Measurements from ENCODE around the gene TDRKH.

Gene TDRKH

DNA sequence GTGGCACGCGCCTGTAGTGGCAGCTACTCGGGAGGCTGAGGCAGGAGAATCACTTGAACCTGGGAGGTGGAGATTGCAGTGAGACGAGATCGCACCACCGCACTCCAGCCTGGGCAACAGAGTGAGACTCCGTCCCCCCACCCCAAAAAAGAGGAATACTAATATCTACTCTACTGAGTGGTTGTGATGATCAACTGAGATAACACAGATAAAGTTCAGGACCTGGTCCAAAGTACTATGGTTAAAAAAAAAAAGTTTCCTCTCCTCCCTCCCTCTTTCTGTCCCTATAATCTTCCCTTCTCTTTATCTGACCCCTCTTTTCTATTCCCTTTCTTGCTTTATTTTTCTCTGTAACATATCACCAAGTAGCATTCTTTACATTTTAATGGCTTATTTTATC is 45.3 kb upstream of the TDRKH start:
- DNase-seq (ENCODE audit: low read depth in 2 of 2) = no peak
- TF ChIP-seq CTCF (IDR thresholded peaks at IDR 0.05; ENCODE audit: low read depth, low read length) = no peak
- H3K4me3 ChIP-seq (replicated peaks in 1 of 2; ENCODE audit: low read depth in 2 of 2, low read length in 2 of 2) = no peak overlapping the region

DNA sequence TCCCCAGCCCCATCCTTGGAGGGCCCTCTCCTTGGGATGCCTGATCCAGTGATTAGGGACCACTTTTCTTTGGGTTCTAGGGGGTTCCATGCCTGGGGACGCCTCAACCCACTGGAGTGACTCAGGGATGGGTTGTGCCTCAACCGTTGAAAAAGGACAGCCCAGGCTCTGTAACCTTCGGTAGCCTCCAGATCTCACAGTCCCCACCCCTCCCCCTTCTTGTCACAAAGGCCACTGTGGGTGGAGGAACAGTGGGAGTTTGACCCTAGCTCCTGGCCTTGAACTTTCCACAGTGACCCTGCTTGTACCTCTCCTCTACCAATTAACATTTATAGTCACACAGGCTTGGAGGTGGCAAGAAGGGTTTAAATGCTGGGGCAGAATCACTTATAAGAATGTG is 43.9 kb upstream of the TDRKH start:
- no peak for DNase-seq (ENCODE audit: low read depth in 2 of 2)
- no peak for TF ChIP-seq CTCF (IDR thresholded peaks at IDR 0.05; ENCODE audit: low read depth, low read length)
- H3K4me3 ChIP-seq (replicated peaks in 1 of 2; ENCODE audit: low read depth in 2 of 2, low read length in 2 of 2) = no peak overlapping the region

DNA sequence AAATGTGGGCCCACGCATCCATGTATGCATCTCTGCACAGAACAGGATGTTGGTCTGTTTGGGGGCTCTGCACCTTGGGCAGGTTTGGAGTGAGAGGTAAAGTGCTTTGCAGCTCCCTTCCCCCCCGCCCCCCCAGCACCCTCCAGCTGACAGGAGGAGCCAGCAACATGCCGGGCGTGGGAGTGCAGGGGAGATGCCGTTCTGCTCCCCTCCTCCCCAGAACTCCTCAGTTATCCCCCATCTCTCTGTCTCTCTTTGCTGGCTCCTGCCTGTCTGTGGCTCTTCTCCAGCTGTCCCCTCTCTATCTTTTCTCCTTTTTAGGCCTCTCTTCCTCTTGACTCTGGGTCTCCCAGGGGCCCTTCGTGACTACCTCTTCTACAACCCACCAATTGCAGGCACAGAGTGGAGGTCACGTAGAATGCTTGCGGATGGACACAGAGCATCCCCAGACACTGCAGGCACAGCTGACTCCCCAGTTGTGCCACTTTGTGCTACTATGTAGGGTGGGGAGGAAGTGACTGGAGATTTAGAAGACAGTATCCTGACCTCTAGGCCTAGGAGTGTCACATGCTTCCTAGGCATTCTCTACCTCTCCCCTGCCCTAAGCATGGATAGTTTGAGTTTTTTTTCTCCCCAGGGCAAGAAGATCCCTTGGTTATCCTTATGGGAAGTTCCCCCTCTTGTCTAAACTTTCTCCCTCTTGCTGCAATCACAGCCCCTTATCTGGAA is 43.0 kb upstream of the TDRKH start:
- DNase-seq (ENCODE audit: low read depth in 2 of 2) = no peak
- no peak overlapping the region for H3K4me3 ChIP-seq (replicated peaks in 1 of 2; ENCODE audit: low read depth in 2 of 2, low read length in 2 of 2)
- no peak for TF ChIP-seq CTCF (IDR thresholded peaks at IDR 0.05; ENCODE audit: low read depth, low read length)

DNA sequence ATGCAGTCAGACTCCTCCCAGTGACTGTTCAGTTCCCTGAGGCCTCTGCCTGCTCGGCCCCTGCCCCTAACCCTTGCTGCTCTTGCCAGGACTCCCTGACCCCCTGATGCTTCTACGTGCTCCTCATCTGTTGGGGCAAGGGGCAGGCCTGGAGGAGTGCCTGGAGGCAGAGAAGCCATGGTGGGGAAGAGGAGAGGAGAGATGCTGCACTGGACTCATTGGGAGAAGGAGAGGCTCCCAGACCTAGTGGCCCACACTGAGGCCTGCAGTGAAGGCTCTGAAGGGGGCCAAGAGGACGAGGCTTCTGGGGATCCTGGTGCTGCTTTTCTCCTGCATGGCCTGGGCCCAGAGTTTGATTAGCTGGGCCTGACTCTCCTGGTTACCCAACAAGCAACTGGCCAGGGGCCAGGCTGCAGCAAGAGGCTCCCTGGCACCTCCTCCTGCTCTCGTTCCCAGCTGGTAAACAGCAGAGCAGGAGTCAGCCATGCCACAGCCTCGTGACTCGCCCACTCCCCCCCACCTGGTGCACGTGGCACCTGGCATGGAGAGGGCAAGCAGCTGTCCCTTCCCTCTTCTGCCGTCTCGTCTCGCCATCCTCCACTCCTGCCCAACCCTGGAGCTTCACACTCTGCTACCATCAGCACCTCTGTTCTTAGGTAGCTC is 42.1 kb upstream of the TDRKH start:
- DNase-seq (ENCODE audit: low read depth in 2 of 2) = peak; percentile 53 to 84
- no peak overlapping the region for H3K4me3 ChIP-seq (replicated peaks in 1 of 2; ENCODE audit: low read depth in 2 of 2, low read length in 2 of 2)
- no peak for TF ChIP-seq CTCF (IDR thresholded peaks at IDR 0.05; ENCODE audit: low read depth, low read length)

DNA sequence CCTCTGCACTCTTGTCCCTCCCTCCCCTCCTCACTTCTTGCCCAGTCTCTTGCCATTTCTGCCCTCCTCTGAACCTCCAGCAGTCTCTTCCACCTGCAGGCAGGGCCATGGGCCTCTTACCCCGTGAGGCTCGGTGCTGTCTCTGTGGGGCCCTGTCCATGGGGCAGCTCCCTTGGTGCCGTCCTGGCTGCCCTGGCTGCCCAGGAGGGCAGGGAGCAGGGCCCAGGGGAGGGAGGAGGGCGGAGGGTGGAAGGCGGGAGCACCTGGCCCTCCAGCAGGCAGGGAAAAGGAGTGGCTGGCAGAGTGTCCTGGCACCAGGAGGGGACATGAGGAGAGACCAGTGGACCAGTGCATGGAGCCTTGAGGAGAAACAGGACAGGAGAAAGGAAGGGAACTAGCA is 41.3 kb upstream of the TDRKH start, which contains the start of gene RORC:
Gene RORC (minus strand): TSS at position 198 of the 400 bp plus-strand sequence. CDS start 38 bp downstream, at position 160.
- DNase-seq (ENCODE audit: low read depth in 2 of 2) = no peak
- H3K4me3 ChIP-seq (replicated peaks in 1 of 2; ENCODE audit: low read depth in 2 of 2, low read length in 2 of 2) = no peak within 1 kb of the TSS
- TF ChIP-seq CTCF (IDR thresholded peaks at IDR 0.05; ENCODE audit: low read depth, low read length) = no peak

DNA sequence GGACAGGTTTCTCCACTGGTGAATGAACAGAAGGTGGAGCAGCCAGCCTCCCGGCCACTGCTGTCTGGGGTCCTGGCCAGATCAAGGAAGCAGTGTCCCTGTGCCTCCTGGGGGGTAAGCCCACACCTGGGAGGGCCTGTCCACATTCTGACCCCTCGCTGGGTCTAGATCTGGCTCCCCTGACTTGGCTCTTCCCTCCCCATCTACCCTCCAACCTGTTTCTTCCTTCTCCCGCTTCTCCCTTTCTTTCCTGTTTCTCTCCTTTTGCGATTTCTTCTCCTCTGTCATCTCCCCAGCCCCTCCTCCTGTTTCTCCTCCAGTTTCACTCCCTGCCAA is 40.9 kb upstream of the TDRKH start:
- no peak overlapping the region for H3K4me3 ChIP-seq (replicated peaks in 1 of 2; ENCODE audit: low read depth in 2 of 2, low read length in 2 of 2)
- DNase-seq (ENCODE audit: low read depth in 2 of 2) = no peak
- TF ChIP-seq CTCF (IDR thresholded peaks at IDR 0.05; ENCODE audit: low read depth, low read length) = no peak

All from cardiac fibroblast (primary cell).